Left ventricle myocardium inferior (tissue), 1 donor: ENCODE measurements around the gene PHRF1. TPM values are rescaled to one million over a fixed set of nuclear protein-coding genes. Genes with fewer than 3 reads are reported as not detected.
A peak's percentile ranks its signal among the peaks of the same experiment; 100 is the strongest.

Experiments
- DNase-seq: peaks from one replicate; pipeline ENCODE4 v3.0.0-alpha.2; 2020
- H3K27ac ChIP-seq: fragments of 200-600 bp; replicated peaks from 2 replicates; pipeline ENCODE4 v1.8.0; 2021
- H3K27me3 ChIP-seq: fragments of 200-600 bp; 2 replicates; pipeline ENCODE4 v1.8.0; 2021; ENCODE audit warnings: low read depth
- H3K36me3 ChIP-seq: fragments of 200-600 bp; 2 replicates; pipeline ENCODE4 v1.8.0; 2021
- H3K4me1 ChIP-seq: fragments of 200-600 bp; 2 replicates; pipeline ENCODE4 v1.8.0; 2021
- H3K4me3 ChIP-seq: fragments of 200-600 bp; 2 replicates; pipeline ENCODE4 v1.8.0; 2021; ENCODE audit warnings: mild to moderate bottlenecking, moderate library complexity
- H3K9me3 ChIP-seq: fragments of 200-600 bp; replicated peaks from 2 replicates; pipeline ENCODE4 v1.8.0; 2021
- intact Hi-C: fragments of 100-400 bp; cut with micrococcal nuclease; formaldehyde crosslinking; loops from one replicate; pipeline ENCODE4 v1.11.0; 2022
- long read RNA-seq: library from polyadenylated mRNA; unstranded; transcript quantifications from one replicate; pipeline ENCODE4 v2.0.0, GENCODE V29; 2021
- total RNA-seq: library from RNA; stranded (reverse); fragmentation: NEBNext Ultra II Directional; extraction: Animal tissue kit (Norgen Biotek cat#: 25700); gene quantifications from one replicate; pipeline ENCODE4 v1.2.1, GENCODE V29; 2021
- TF ChIP-seq, protein P1 (sequence below): fragments of 200-600 bp; IDR thresholded peaks from 2 replicates; pipeline ENCODE4 v1.8.0; 2021; ENCODE audit warnings: antibody characterized with exemption, mild to moderate bottlenecking, borderline replicate concordance
- donor health status: DM: no; HTN: yes; CAD: no; lungs with severe emphysema.

Gene PHRF1, protein sequence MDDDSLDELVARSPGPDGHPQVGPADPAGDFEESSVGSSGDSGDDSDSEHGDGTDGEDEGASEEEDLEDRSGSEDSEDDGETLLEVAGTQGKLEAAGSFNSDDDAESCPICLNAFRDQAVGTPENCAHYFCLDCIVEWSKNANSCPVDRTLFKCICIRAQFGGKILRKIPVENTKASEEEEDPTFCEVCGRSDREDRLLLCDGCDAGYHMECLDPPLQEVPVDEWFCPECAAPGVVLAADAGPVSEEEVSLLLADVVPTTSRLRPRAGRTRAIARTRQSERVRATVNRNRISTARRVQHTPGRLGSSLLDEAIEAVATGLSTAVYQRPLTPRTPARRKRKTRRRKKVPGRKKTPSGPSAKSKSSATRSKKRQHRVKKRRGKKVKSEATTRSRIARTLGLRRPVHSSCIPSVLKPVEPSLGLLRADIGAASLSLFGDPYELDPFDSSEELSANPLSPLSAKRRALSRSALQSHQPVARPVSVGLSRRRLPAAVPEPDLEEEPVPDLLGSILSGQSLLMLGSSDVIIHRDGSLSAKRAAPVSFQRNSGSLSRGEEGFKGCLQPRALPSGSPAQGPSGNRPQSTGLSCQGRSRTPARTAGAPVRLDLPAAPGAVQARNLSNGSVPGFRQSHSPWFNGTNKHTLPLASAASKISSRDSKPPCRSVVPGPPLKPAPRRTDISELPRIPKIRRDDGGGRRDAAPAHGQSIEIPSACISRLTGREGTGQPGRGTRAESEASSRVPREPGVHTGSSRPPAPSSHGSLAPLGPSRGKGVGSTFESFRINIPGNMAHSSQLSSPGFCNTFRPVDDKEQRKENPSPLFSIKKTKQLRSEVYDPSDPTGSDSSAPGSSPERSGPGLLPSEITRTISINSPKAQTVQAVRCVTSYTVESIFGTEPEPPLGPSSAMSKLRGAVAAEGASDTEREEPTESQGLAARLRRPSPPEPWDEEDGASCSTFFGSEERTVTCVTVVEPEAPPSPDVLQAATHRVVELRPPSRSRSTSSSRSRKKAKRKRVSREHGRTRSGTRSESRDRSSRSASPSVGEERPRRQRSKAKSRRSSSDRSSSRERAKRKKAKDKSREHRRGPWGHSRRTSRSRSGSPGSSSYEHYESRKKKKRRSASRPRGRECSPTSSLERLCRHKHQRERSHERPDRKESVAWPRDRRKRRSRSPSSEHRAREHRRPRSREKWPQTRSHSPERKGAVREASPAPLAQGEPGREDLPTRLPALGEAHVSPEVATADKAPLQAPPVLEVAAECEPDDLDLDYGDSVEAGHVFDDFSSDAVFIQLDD (N-terminal part only)
- total RNA-seq: 17.7 TPM
- long read RNA-seq, full-length matches to known transcripts: 5 of 48 reads
- long read RNA-seq, partial matches to known transcripts: 36 of 48 reads
- long read RNA-seq, other reads (novel, unspliced or antisense): 7 of 48 reads

DNA sequence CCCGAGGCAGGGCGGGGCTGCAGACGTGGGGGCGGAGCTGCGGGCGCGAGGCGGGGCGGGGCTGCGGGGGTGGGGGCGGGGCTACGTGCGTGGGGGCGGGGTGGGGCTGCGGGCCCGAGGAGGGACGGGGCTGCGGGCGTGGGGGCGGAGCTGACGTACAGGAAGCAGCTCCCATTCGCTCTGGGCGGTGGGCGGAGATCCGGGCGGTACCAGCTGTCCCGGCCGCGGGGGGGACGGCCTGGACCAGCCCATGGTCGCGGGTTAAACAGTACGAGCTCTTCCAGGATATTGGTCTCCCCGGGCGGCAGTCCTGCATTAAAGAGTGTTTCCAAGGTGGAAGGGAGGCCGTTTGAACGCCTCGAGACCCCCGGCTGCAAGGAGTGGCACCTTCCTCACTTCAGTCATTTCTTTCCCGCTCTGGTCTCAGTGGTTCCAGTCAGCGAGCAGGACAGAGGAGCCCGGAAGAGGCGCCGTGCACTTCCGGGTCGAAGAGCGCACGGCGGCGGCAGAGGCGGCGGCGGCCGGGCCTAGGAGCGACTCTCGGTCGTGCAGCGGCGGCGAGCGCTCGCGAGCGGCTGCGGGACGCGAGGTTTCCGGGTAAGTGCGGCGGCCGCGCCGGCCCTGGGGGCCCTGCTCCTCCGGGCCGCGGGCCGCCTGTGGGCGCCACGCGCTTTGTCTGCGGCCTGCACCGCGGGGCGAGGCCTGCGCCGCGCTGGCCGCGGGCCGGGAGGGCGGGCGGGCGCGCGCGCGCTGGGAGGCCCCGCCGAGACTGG lies at the start of gene PHRF1:
Gene PHRF1, plus strand, starts transcription at position 475 of the 773 bp plus-strand sequence. CDS start 5,043 bp downstream, outside the sequence.
- TF ChIP-seq, protein P1, sequence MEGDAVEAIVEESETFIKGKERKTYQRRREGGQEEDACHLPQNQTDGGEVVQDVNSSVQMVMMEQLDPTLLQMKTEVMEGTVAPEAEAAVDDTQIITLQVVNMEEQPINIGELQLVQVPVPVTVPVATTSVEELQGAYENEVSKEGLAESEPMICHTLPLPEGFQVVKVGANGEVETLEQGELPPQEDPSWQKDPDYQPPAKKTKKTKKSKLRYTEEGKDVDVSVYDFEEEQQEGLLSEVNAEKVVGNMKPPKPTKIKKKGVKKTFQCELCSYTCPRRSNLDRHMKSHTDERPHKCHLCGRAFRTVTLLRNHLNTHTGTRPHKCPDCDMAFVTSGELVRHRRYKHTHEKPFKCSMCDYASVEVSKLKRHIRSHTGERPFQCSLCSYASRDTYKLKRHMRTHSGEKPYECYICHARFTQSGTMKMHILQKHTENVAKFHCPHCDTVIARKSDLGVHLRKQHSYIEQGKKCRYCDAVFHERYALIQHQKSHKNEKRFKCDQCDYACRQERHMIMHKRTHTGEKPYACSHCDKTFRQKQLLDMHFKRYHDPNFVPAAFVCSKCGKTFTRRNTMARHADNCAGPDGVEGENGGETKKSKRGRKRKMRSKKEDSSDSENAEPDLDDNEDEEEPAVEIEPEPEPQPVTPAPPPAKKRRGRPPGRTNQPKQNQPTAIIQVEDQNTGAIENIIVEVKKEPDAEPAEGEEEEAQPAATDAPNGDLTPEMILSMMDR: no peak
- H3K4me1 ChIP-seq: peaks cover 62% of the 10 kb centered on the region
- no peaks in the 10 kb centered on the region for H3K27me3 ChIP-seq
- intact Hi-C loops: no loop called here
- no peaks in the 10 kb centered on the region for H3K36me3 ChIP-seq
- no peaks in the 10 kb centered on the region for H3K9me3 ChIP-seq
- peak within 1 kb of the TSS; percentile 79 for H3K4me3 ChIP-seq
- DNase-seq: peak; percentile 97
- peak within 1 kb of the TSS; percentile 97 for H3K27ac ChIP-seq

DNA sequence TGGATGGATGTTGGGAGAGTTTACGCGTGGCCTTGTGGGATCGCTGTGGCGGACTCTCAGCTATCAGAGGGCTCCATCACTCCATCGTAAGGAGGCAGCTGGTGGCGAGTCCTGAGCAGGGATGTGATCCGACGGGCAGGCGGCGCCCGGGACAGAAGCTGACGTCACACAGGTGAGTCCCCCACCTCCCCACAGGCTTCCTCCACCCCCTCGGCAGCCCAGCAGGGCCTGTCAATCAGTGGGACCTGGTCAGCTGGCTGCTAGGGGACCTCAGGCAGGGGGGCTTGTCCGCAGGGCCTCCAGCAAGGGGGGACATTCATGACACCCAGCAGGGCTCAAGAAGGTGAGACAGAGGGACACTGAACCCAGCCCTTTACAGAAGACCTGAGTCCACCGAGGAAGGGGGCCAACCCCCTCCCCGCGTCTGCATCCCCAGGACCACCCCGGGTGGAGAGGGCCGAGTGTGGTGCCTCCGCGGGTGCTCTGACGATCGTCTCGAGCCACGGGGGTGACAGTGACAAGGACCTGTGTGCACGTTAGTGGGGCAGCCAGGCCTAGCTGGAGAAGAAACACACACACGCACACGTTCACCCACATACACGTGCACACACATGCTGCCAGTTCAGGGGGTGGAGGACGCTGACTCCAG lies 48.0 kb upstream of the PHRF1 start:
- no peak for DNase-seq
- no peak overlapping the region for H3K4me3 ChIP-seq

DNA sequence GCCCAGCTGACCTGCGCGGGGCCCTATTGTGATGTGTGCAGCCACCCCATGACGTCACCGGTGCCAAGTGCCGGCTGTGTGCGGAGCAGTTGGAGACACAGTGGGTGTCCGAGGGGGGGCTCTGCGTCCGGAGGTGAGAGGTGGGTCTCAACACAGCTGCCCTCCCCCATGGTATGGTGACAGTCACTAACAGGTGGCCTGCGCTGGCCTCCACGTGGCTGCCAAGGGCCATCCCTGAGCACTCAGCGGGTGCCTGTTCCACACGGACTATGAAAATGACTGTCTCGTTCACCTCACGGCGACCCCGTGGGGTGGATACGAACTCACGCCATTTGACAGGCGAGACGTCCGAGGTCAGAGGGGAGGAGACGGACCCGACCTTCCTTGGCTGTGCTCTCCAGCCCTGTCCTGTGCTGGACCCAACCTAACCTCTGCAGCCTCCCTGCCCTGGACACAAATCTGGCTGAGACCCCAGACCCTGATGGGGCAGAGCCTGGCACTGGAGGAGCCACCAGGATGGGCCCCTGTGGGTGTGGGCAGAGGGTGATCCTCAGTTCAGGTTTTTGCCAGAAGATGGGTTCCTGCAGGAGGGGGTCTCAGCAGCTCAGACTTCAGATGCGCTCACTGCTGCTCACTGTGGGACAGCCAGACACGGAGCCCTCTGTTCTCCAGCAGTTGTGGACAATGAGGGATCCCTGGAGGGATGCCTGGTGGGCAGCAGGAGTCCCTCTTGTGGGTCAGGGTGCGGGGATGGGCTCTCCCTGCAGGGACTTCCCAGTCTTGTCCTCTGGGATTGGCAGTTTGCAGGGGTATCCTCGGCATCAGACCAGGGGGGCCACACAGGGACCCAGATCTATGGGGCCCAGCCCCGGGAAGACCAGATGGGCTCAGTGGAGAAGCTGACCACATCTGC lies 47.2 kb upstream of the PHRF1 start:
- Histone ChIP-seq H3K36me3 (peaks cover 28% of the 10 kb centered on the region), H3K27ac (no peak overlapping the region), H3K4me3 (no peak overlapping the region), H3K4me1 (peaks cover 23% of the 10 kb centered on the region), H3K27me3 (no peaks in the 10 kb centered on the region), H3K9me3 (no peaks in the 10 kb centered on the region)
- intact Hi-C loops: no loop called here
- TF ChIP-seq, protein P1: no peak
- DNase-seq: no peak

More for the DNA sequence above, 48.0 kb upstream of the PHRF1 start:
- H3K36me3 ChIP-seq: peaks cover 24% of the 10 kb centered on the region
- no peaks in the 10 kb centered on the region for H3K9me3 ChIP-seq
- peaks cover 15% of the 10 kb centered on the region for H3K4me1 ChIP-seq
- H3K27ac ChIP-seq: no peak overlapping the region
- intact Hi-C loops: no loop called here
- TF ChIP-seq, protein P1: no peak
- no peaks in the 10 kb centered on the region for H3K27me3 ChIP-seq

DNA sequence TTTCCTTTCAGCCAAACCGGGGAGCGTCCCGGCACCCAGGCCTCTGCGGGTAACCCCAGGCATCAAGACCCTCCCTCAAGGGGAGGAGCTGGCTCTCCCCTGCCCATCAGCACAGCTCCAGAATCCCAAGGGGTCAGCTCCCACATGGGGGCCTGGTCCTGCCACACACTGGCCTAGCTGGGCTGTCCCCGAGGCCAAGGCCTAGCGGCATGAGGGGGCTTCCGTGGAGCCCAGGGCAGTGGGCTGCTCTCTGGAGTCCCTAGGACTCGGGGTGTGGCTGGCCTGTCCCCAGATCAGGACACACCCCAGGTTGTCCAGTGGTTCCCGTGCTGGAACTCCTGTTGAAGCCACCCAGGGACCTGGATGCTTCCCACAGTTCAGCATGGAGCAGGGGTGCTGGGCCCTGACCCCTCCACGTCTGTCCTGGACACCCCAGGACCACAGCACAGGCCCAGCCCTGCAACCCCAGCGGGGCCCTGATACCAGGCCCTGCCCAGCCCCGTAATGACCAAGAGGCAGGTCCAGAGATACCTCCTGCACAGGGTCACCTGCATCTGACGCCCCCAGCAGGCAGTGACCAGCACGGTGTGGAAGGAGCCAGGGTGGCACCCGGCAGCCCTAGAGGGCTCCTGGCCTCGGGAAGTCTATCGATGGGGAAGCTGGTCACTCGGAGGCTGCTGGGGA lies 46.4 kb upstream of the PHRF1 start:
- no peak for DNase-seq
- H3K27me3 ChIP-seq: no peaks in the 10 kb centered on the region
- no peak overlapping the region for H3K4me3 ChIP-seq
- no peak overlapping the region for H3K27ac ChIP-seq
- TF ChIP-seq, protein P1: no peak
- no peaks in the 10 kb centered on the region for H3K9me3 ChIP-seq
- H3K4me1 ChIP-seq: peaks cover 31% of the 10 kb centered on the region
- H3K36me3 ChIP-seq: peaks cover 28% of the 10 kb centered on the region
- intact Hi-C loops: no loop called here
